SK-N-SH (cell line): ENCODE measurements around the gene SLC2A8.

Experiments
- CHD2 ChIP-seq: fragments of 150-350 bp; IDR thresholded peaks from 2 replicates; pipeline ENCODE4 v1.6.1; 2018; ENCODE audit warnings: low read length; ENCODE audit not compliant: partially characterized antibody
- CTCF ChIP-seq: fragments of 200-600 bp; sonication (generic); IDR thresholded peaks from 2 replicates; pipeline ENCODE4 v1.6.1; 2017; ENCODE audit warnings: antibody characterized with exemption, mild to moderate bottlenecking, moderate library complexity
- EZH2phosphoT487 ChIP-seq: fragments of 200-600 bp; sonication (generic); IDR thresholded peaks from 2 replicates; pipeline ENCODE4 v1.6.1; 2017; ENCODE audit warnings: low read depth, mixed run types, mild to moderate bottlenecking, antibody characterized with exemption, moderate library complexity, borderline replicate concordance
- NRF1 ChIP-seq: IDR thresholded peaks from 2 replicates; pipeline ENCODE4 v1.6.1; 2012; ENCODE audit warnings: low read depth, mild to moderate bottlenecking, low read length
- POLR2AphosphoS5 ChIP-seq: IDR thresholded peaks from 2 replicates; pipeline ENCODE4 v1.6.1; 2012; ENCODE audit warnings: low read depth, low read length
- RFX5 ChIP-seq: IDR thresholded peaks from 2 replicates; pipeline ENCODE4 v1.6.1; 2012; ENCODE audit warnings: mild to moderate bottlenecking, improper control_type of control experiment, low read length
- SMC3 ChIP-seq: IDR thresholded peaks from 2 replicates; pipeline ENCODE4 v1.6.1; 2012; ENCODE audit warnings: low read depth, low read length, improper control_type of control experiment

GRCh38 chr9:127397646-127398274 is 791 bp downstream of the SLC2A8 start:
- TF ChIP-seq NRF1 (no peak), SMC3 (peak; percentile 63), CTCF (peak; percentile 66), RFX5 (no peak), CHD2 (no peak), EZH2phosphoT487 (no peak), POLR2AphosphoS5 (no peak)
